NCI-H1694 (cell line): ENCODE results near the gene USH2A.

Experiments used
- DNase-seq: peaks from one replicate; lab custom pipeline; 2025; lab: John Stamatoyannopoulos, UW

USH2A gene

DNA sequence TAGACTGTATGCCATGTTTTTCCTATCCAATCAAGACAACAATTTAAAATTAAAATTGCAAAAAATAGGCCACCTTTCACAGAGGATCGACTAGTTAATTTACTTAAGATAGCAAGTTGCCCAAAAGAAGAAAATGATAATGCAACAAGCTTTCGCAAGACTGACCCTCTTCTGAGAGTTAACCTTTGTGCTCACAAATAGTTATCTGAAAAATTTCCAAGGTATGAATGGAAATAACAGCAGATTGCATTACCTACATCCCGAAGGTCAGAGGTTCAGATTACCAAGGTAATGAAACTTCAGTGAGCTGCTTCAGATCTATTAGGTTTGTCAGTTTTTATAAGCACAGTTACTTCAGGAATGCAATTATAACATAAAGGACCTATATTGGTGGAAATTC, 558.2 kb downstream of the USH2A start:
- no peak for DNase-seq

DNA sequence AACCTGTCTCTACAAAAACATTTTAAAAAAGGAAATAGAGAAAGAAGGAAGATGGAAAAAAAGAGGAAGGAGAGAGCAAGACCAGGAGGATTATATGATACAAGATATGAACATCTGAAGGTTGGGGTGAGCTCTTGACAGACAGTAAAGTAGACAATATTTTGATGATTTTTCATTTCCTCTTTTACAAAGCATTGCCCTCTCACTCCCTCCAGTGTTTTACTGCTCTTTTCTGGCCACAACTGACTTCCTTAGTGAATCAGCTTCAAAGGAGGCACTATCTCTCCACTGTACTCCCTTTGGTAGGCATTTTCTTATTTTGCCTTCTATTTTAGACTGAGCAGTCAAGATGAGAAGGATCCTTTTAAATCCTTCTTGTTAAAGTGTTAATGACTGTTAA, 559.5 kb downstream of the USH2A start:
- no peak for DNase-seq

DNA sequence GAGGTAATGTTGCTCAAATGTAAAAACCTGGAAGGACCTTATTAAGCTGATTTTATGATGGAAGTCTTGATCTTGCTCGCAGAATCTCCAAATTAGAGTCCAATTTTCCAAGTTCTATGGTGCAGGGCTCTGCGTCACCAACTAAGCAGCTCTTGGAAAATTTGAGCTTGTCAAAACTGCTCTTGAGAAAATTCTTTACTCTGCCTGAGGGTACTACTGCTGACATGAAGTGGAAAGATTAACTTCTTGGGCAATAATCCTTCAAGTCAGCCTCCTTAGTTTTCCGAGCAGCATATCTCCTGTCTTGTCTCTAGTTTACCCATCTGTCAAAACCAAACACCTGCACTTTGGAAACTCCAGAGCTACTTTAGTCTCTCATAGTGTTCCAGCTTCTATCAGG, 562.4 kb downstream of the USH2A start:
- DNase-seq = no peak

- DNase-seq = no peak
These were observed 565.9 kb downstream of the USH2A start for GRCh38 chr1:215857317-215857716.

GRCh38 chr1:215845234-215845891, 577.9 kb downstream of the USH2A start:
- DNase-seq = no peak

- DNase-seq = no peak
These were observed 578.5 kb downstream of the USH2A start for GRCh38 chr1:215844777-215845176.

- no peak for DNase-seq
These were observed 579.0 kb downstream of the USH2A start for GRCh38 chr1:215844266-215844665.

GRCh38 chr1:215842905-215843304, 580.3 kb downstream of the USH2A start:
- no peak for DNase-seq

DNA sequence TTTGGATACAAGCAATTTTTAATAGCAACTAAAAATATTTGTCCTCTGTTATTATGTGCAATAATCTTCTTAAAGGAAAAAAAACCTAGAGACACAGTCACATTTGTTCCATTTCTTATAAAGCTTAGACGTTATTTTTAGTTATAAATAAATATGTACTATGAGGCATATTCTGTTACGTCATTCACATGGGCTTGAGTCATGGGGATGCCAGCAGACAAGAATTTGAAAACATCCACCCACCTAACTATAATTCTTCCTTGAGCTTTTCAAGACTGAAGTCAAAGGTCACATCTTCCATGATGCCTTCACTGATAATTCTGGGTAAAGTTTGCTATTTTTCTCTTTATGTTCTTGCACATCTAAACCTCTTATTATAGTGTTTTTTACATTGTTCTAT, 587.3 kb downstream of the USH2A start:
- no peak for DNase-seq

DNA sequence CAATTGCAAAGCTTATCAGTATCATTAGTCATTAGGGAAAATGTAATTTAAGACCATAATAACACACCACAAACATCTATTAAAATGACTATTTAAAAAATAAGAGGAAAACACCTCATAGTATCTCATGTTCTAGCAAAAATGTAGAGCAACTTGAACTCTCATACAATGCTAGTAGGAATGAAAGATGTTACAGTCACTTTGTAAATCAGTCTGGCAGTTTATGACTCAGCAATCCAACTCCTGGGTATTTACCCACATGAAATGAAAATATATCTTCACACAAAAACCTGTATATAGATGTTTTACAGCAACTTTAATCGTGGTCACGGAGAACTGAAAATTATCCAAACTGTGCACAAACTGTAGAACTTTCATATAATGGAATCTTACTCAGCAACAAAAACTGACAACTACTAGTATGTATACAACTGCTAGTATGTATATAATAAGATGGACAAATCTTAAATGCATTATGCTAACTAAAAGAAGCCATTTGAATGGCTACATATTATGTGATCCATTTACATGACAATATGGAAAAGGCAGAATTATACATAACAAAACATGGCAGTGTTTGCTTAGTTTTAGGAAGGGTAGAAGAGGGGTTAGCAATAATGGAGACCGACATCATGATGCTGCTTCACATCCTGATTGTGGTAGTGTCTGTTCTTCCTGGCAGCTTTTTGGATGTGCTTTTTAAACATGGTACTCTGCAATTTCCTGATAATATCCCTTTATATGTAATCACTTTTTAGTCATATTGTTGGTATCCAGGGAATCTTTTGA, 589.1 kb downstream of the USH2A start:
- DNase-seq = no peak

- DNase-seq = no peak
These were observed 592.9 kb downstream of the USH2A start for GRCh38 chr1:215830226-215830810.

DNA sequence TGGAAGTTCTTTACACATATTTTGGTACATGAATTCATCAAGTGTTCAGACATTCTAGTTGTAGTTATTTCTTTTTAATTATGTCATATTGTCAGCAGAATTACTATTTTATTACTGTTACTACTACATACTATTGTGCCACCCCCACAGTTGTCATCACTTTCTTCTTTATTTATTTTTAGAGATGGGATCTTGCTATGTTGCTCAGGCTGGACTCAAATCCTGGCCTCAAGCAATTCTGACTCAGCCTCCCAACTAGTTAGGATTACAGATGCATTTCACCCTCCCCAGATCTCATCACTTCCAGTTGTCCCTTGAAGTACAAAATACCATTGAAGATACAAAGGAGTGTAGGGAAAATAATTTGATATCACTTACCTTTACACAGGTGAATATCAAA, 598.2 kb downstream of the USH2A start:
- no peak for DNase-seq

DNA sequence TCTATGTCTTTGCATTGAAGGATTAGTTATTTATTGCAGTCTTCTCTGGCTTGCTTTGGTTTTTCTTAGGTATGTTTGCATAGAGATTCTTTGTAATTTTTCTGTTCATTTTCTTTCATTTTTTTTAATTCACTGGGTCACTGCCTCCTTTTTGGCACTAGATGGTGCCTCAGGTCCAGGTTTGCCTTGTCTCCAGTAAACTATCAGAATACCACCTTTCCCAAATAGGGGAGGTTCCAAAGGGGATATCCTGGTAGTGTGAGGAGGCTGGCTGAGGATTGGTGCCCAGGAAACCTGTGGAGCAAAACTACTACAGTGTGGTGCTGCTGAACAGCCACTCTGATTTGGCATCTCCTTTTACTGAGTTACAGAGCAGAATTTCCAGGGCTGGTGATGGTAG, 599.0 kb downstream of the USH2A start:
- DNase-seq = no peak

DNA sequence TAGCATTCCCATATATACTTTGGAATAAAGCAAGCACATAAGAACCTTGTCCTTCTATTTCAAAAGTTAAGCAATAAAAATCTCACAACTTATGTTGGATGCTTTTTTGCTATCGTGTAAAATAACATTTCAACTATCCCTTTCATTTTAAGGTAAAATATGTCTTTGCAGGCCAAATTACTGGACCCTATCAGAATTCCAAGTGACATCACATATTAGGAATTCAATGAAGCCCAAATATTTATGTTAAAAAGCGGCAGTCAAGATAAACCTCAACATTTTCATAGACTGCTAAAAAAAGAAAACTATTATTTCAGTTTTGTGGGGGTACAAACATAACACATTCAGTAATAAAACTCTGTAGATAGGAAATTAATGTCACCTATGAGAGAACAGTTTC, 604.1 kb downstream of the USH2A start:
- no peak for DNase-seq

- no peak for DNase-seq
These were observed 615.3 kb downstream of the USH2A start for GRCh38 chr1:215807911-215808436.

DNA sequence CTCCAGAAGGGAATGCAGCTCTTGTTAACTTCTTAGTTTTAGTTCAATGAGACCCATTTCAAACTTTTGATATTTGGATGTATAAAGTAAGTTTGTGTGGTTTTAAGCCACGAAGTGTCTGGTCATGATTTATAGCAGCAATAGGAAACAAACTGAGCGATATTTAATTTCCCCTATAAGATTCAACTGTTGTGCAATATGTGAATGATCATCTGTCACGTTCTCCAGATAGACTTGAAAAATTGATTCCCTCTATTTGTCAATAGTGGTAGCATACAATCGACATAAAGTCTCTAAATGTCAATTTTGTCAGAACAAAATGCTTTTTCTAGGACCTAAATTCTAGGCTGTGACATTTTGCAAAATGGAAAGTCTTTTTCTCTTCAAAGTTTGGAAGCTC, 616.0 kb downstream of the USH2A start:
- no peak for DNase-seq

DNA sequence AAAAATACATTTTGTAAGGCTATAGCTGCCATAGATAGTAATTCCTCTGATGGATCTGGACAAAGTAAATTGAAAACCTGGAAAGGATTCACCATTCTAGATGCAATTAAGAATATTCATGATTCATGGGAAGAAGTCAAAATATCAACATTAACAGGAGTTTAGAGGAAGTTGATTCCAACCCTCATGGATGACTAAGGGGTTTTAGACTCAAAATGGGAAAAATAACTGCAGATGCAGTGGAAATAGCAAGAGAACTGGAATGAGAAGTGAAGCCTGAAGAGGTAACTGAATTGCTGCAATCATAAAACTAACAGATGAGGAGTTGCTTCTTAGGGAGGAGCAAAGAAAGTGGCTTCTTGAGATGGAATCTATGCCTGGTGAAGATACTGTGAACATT, 625.4 kb downstream of the USH2A start:
- DNase-seq = no peak

- peak; percentile 25 for DNase-seq
These were observed 629.1 kb downstream of the USH2A start for GRCh38 chr1:215794156-215794555.

DNA sequence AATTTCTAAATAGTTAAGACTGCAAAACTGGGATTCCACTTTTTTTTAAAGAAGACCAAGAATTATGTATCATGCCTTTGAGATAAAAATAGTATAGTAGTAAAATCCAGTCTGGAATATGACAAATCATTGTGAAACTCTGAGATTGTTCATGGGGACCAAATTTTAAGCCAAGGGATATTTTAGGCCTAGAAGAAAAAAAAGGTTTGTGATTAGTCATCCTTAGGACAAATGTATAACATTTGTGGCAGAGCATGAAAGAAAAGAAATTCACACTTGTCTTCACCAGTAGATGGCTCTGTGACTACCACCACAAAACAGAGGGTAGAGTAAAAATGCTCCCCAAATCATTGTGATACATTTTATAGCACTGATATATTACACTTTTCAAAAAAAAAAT, 630.1 kb downstream of the USH2A start:
- peak; percentile 56 for DNase-seq

GRCh38 chr1:215792446-215792845, 630.8 kb downstream of the USH2A start:
- DNase-seq = no peak

DNA sequence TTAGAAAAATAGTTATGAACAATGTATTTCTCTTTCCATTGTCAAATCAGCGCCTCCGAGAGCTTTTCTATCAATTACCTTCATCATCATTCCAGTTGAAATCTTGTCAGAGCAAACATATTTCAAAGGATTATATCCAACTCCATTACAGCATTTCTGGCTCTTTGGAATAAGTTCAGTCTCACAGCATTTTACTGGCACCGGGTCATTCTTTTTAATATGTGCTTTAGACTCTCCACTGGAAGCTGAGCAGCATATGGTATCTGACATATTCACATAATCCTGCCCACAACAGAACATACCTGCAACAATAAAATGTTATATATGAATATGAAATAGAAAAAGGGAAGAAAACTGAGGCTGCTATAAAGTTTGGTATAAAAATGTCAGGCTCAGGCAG, 633.3 kb downstream of the USH2A start:
- DNase-seq = no peak

- DNase-seq = no peak
These were observed 636.3 kb downstream of the USH2A start for GRCh38 chr1:215786997-215787396.

GRCh38 chr1:215780641-215781040, 642.6 kb downstream of the USH2A start:
- no peak for DNase-seq
